IPS-18a (cell line): ENCODE data around the gene TNFRSF18.

Source experiments
- H3K27ac ChIP-seq: one replicate; pipeline ENCODE4 v1.5.1; 2013; ENCODE audit warnings: low read length
- H3K27me3 ChIP-seq: one replicate; pipeline ENCODE4 v1.6.1; 2013; ENCODE audit warnings: mild to moderate bottlenecking, low read length; ENCODE audit not compliant: control insufficient read depth, insufficient read depth
- H3K36me3 ChIP-seq: one replicate; pipeline ENCODE4 v1.6.1; 2013; ENCODE audit warnings: low read depth, low read length; ENCODE audit not compliant: control insufficient read depth
- H3K4me1 ChIP-seq: one replicate; pipeline ENCODE4 v1.6.1; 2013; ENCODE audit warnings: low read depth, low read length; ENCODE audit not compliant: control insufficient read depth
- H3K4me3 ChIP-seq: one replicate; pipeline ENCODE4 v1.5.1; 2013; ENCODE audit warnings: low read length
- H3K9ac ChIP-seq: one replicate; pipeline ENCODE4 v1.6.1; 2013; ENCODE audit warnings: mild to moderate bottlenecking, low read length, moderate library complexity
- H3K9me3 ChIP-seq: one replicate; pipeline ENCODE4 v1.6.1; 2013; ENCODE audit warnings: low read depth, low read length; ENCODE audit not compliant: control insufficient read depth

Gene TNFRSF18

GRCh38 chr1:1223321-1223720 is 16.9 kb upstream of the TNFRSF18 start:
- Histone ChIP-seq H3K27ac (no peak overlapping the region), H3K4me1 (no peaks in the 10 kb centered on the region), H3K9me3 (no peaks in the 10 kb centered on the region), H3K36me3 (peaks cover 16% of the 10 kb centered on the region), H3K9ac (no peak overlapping the region), H3K27me3 (no peaks in the 10 kb centered on the region), H3K4me3 (no peak overlapping the region)

- Histone ChIP-seq H3K36me3 (peaks cover 10% of the 10 kb centered on the region), H3K9ac (no peak overlapping the region), H3K4me1 (no peaks in the 10 kb centered on the region), H3K27me3 (no peaks in the 10 kb centered on the region), H3K27ac (no peak overlapping the region), H3K4me3 (no peak overlapping the region), H3K9me3 (no peaks in the 10 kb centered on the region)
Observed at GRCh38 chr1:1222575-1223225, 16.3 kb upstream of the TNFRSF18 start.

- Histone ChIP-seq H3K27me3 (no peaks in the 10 kb centered on the region), H3K4me3 (no peak overlapping the region), H3K27ac (no peak overlapping the region), H3K36me3 (peaks cover 7% of the 10 kb centered on the region), H3K9me3 (no peaks in the 10 kb centered on the region), H3K4me1 (no peaks in the 10 kb centered on the region), H3K9ac (no peak overlapping the region)
Observed at GRCh38 chr1:1221887-1222574, 15.6 kb upstream of the TNFRSF18 start.

GRCh38 chr1:1220197-1220596 is 13.8 kb upstream of the TNFRSF18 start:
- Histone ChIP-seq H3K4me1 (no peaks in the 10 kb centered on the region), H3K27me3 (no peaks in the 10 kb centered on the region), H3K4me3 (no peak overlapping the region), H3K27ac (no peak overlapping the region), H3K9ac (no peak overlapping the region), H3K9me3 (no peaks in the 10 kb centered on the region), H3K36me3 (peaks cover 13% of the 10 kb centered on the region)

- Histone ChIP-seq H3K4me1 (no peaks in the 10 kb centered on the region), H3K27ac (no peak overlapping the region), H3K36me3 (peaks cover 13% of the 10 kb centered on the region), H3K9ac (no peak overlapping the region), H3K4me3 (no peak overlapping the region), H3K27me3 (no peaks in the 10 kb centered on the region), H3K9me3 (no peaks in the 10 kb centered on the region)
Observed at GRCh38 chr1:1219341-1219740, 12.9 kb upstream of the TNFRSF18 start.

- H3K9ac ChIP-seq: no peak overlapping the region
- no peak overlapping the region for H3K4me3 ChIP-seq
- peaks cover 13% of the 10 kb centered on the region for H3K36me3 ChIP-seq
- no peaks in the 10 kb centered on the region for H3K4me1 ChIP-seq
- no peak overlapping the region for H3K27ac ChIP-seq
- H3K27me3 ChIP-seq: no peaks in the 10 kb centered on the region
- no peaks in the 10 kb centered on the region for H3K9me3 ChIP-seq
Observed at GRCh38 chr1:1218524-1219200, 12.3 kb upstream of the TNFRSF18 start.

- H3K4me3 ChIP-seq: no peak overlapping the region
- H3K36me3 ChIP-seq: peaks cover 11% of the 10 kb centered on the region
- no peaks in the 10 kb centered on the region for H3K4me1 ChIP-seq
- H3K27me3 ChIP-seq: no peaks in the 10 kb centered on the region
- H3K27ac ChIP-seq: no peak overlapping the region
- no peak overlapping the region for H3K9ac ChIP-seq
- no peaks in the 10 kb centered on the region for H3K9me3 ChIP-seq
Observed at GRCh38 chr1:1217621-1218523, 11.5 kb upstream of the TNFRSF18 start.

GRCh38 chr1:1216770-1217620 is 10.6 kb upstream of the TNFRSF18 start:
- Histone ChIP-seq H3K9me3 (no peaks in the 10 kb centered on the region), H3K36me3 (peaks cover 6% of the 10 kb centered on the region), H3K4me1 (no peaks in the 10 kb centered on the region), H3K9ac (no peak overlapping the region), H3K27me3 (no peaks in the 10 kb centered on the region), H3K4me3 (no peak overlapping the region), H3K27ac (no peak overlapping the region)

- Histone ChIP-seq H3K27ac (no peak overlapping the region), H3K9ac (no peak overlapping the region), H3K4me1 (no peaks in the 10 kb centered on the region), H3K4me3 (no peak overlapping the region), H3K9me3 (no peaks in the 10 kb centered on the region), H3K27me3 (no peaks in the 10 kb centered on the region), H3K36me3 (peaks cover 6% of the 10 kb centered on the region)
Observed at GRCh38 chr1:1215881-1216605, 9.7 kb upstream of the TNFRSF18 start.

- Histone ChIP-seq H3K27me3 (no peaks in the 10 kb centered on the region), H3K9ac (no peak overlapping the region), H3K9me3 (no peaks in the 10 kb centered on the region), H3K36me3 (peaks cover 6% of the 10 kb centered on the region), H3K4me3 (no peak overlapping the region), H3K27ac (no peak overlapping the region), H3K4me1 (no peaks in the 10 kb centered on the region)
Observed at GRCh38 chr1:1215080-1215676, 8.8 kb upstream of the TNFRSF18 start.
